ENCODE results near the gene BTRC.
"Not testable (repeated sequence)": the region's sequence is repeated elsewhere in the genome, so short reads cannot be mapped to it uniquely, and the experiment has no call there.

BTRC gene

DNA sequence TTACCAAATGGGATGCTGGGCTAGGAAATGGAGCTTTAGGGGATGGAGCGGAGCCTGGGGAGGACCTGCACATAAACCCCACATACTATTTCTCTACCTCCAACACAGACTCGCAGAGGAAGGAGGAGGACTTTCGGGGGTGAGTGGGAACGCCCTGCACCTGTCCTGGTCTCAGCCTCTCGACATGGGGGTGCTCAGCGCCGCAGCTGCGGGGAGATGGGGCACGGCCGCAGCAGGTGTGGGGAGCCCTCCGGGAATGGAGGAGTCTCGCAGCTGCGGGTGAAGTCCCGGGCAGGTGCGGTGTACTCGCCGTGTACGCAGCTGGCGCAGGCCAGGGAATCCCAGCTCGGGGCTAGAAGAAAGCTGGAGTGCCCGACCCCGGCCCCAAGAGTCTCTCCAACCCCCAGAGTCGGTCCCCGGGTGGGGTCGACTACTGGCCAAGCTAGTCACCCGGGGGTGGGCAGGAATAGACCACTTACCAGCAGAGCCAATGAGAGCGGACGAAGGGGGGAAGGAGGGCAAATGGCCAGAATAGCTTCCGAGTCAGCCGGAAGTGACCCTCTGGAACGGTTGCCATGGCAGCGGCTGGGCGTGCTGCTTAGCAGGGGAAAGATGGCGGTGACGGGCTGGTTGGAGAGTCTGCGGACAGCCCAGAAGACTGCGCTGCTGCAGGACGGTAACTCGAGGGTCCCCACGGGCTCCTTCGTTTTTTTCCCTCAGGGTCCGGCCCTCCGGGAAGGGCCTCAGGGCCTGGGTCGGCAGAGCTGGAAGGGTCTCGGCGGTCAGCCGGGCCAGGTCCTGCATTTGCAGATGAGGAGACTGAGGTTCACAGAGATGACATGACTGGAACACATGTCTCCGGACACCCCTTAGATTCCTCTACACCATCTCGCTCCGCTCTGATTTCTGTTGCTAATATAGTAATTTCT lies 234.0 kb downstream of the BTRC start, which contains the start of the genes DPCD and POLL:
Gene DPCD, plus strand, starts transcription at position 597 of the 929 bp plus-strand sequence. Its CDS starts 16 bp downstream, at position 613.
Gene POLL, minus strand, starts transcription at position 533 of the 929 bp plus-strand sequence. CDS start 897 bp downstream, outside the sequence.
- peak; percentile 97 for DNase-seq (ENCODE audit: low spot score)

DNA sequence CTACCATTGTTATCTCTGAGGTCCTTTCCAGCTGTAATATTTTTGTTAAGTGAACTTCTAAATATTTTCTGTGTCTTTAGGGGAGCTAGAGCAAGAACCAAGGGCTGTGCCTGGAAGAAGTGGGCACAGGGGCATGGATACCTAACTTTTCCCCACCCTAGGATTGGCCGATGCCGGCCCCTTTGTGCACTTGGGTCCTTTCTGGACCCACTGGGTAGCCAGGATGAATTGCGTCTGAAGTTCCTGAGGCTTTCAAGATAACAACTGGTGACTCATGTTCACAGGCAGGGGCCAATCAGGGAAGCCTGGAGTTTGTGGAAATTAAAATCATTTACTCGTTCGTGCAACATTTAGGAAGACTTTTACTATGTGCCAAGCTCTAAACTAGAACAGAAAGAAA lies 234.9 kb downstream of the BTRC start:
- no peak for DNase-seq (ENCODE audit: low spot score)

DNA sequence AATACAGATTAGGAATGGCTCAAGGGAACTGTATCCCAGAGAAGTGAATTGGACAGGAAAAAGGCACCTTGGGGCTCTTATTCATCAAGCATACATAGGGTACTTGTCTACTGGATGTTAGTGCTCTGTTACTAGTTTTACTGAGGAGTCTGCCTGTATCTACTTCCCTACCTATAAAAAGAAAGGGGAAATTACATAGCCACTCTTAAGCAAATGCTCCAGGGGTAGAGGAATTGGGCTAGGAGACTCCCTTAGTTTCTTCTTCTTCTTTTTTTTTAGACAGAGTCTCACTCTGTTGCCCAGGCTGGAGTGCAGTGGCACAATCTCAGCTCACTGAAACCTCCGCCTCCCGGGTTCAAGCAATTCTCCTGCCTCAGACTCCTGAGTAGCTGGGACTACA lies 239.4 kb downstream of the BTRC start:
- not testable (repeated sequence) for DNase-seq (ENCODE audit: low spot score)

DNA sequence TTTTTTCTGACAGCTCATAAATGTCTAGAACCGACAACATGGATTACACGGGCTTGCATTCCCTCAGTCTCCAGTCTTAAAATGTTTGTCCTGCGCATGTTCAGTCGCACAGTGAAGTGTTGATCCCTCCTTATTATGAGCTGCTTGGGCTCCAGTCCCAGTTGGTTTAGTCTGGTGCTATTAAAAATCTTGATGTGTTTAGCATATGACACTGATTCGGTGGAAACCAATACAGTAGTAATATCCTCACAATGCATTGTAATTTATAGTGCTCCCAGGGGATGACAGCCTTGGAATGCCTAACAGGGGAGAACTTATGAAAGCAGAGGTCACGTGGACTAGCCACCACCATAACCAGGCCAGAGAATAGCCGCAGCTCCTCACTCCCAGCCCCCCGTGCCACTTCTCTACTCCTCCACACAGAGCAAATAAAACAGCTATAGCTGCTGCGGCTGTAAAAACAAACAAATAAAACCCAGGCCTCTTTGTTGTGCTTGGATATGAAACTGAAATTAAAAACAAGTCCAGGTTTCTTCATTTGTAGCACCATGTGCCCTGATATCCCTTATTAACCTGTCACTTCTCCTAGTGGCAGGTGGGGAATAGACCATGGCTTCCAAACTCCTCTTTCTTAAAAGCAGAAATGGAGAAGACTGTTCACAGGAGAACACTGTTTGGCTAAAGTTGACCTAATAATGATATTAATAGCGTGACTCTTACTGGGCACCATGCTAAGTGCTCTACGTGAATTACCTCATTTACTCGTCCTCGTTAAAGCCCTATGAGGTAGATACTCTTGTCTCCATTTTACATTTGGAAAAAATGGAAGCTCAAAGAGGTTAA lies 241.8 kb downstream of the BTRC start:
- no peak for DNase-seq (ENCODE audit: low spot score)

DNA sequence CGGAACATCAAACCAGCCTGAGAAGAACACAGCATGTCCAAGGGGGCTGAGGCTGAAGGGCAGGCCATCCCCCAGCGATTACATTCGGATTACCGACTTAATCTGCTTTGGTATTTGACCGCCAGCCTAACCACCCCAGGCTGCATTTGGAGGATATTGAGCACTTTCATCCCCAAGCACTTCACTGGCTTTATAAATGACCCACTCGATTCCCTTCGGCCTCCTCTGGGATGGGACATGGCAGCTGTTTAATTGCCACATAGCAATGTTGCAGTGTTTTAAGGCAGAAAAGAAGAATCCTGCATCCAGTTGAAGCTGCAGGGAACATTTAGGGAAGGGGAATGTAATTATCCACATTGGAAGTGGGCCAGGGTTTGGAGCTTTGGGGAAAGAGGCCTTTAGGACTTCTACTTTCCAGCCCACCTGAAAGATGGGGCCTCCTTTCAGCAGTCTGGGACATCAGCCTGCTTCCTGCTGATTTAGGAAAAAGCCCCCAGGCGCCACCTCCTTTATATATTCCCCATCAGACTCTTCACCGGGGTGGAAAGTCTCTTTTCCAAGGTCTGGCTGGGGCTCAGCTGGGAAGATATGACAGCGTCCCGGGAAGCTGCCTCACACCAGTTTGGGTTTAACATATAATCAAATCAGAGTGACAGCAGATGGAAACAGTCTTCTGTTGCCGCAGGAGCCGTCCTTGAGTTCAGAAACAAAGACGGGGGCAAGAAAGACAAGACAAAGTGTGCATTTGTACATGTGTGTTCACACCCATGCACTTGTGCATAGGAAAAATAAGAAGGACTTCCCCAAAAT lies 243.3 kb downstream of the BTRC start:
- DNase-seq (ENCODE audit: low spot score), result no peak

DNA sequence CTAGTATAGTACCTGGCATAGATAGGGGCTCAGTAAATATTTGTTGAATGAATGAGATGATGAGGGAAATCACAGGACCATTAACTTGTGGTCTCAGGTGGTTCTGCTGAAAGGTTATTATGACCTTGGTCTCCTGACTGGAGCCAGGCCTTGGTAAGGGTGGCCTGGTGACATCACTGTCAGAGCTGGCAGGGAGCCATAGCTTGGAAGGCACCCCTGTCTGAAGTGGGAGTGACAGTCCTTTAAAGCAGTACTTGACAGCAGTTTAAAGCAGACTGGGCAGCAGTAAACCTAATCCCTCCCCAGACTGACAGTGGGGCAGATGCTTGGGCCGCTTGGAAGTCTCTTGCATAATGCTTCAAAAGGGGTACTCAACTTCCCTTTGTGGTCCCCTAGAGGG lies 247.6 kb downstream of the BTRC start:
- DNase-seq (ENCODE audit: low spot score), result no peak

DNA sequence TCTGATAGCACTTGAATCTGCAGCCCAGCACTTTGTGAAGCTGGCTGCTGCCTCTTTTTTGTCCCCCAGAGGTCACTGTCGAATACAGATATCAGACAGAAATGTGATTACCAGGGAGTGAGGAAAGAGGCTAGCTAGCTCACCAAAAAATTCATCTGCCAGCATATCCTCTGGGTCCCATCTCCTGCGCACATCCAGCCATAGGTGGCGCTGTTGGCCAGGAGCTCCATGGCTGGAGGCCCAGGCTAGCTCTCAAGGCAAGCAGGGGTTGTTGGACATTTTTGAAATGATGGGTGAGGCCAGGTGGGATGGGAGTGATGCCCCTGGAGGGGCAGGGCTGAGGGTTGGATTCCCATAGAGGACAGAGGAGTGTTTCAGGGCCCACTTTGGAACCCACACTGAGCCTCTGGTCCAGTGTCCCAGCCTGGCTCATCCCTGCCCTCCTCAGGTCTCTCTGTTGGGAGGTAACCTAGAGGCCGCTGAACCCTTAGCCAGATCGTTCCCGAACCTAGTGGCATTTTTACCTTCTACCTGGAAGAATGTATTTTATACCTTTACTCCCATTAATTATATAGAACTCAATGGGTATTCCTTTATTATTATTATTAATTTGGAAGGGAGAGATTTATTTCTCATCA lies 248.9 kb downstream of the BTRC start:
- DNase-seq (ENCODE audit: low spot score), result peak; percentile 85

All from HuH-7.5 (cell line).